ENCODE data around the gene RPH3AL.

Gene RPH3AL

GRCh38 chr17:266219-266618 lies 86.4 kb downstream of the RPH3AL start:
- in situ Hi-C loops (cut with MboI; ENCODE audit: low sequenced_read_pairs) = no loop called here

GRCh38 chr17:265718-266117 lies 86.9 kb downstream of the RPH3AL start:
- in situ Hi-C loops (cut with MboI; ENCODE audit: low sequenced_read_pairs) = no loop called here

- in situ Hi-C loops (cut with MboI; ENCODE audit: low sequenced_read_pairs) = no loop called here
Measured at GRCh38 chr17:263773-264172, 88.8 kb downstream of the RPH3AL start.

GRCh38 chr17:263271-263670 lies 89.3 kb downstream of the RPH3AL start:
- in situ Hi-C loops (cut with MboI; ENCODE audit: low sequenced_read_pairs) = no loop called here

GRCh38 chr17:261635-262034 lies 91.0 kb downstream of the RPH3AL start:
- in situ Hi-C loops (cut with MboI; ENCODE audit: low sequenced_read_pairs) = no loop called here

- in situ Hi-C loops (cut with MboI; ENCODE audit: low sequenced_read_pairs) = no loop called here
Measured at GRCh38 chr17:260944-261343, 91.7 kb downstream of the RPH3AL start.

- in situ Hi-C loops (cut with MboI; ENCODE audit: low sequenced_read_pairs) = no loop called here
Measured at GRCh38 chr17:260031-260791, 92.4 kb downstream of the RPH3AL start.

- in situ Hi-C loops (cut with MboI; ENCODE audit: low sequenced_read_pairs) = no loop called here
Measured at GRCh38 chr17:259341-259976, 93.1 kb downstream of the RPH3AL start.

GRCh38 chr17:258906-259305 lies 93.7 kb downstream of the RPH3AL start:
- in situ Hi-C loops (cut with MboI; ENCODE audit: low sequenced_read_pairs) = no loop called here

- in situ Hi-C loops (cut with MboI; ENCODE audit: low sequenced_read_pairs) = no loop called here
Measured at GRCh38 chr17:258045-258734, 94.4 kb downstream of the RPH3AL start.

- in situ Hi-C loops (cut with MboI; ENCODE audit: low sequenced_read_pairs) = no loop called here
Measured at GRCh38 chr17:253091-253846, 99.3 kb downstream of the RPH3AL start.

GRCh38 chr17:252456-252855 lies 100.2 kb downstream of the RPH3AL start:
- in situ Hi-C loops (cut with MboI; ENCODE audit: low sequenced_read_pairs) = no loop called here

- in situ Hi-C loops (cut with MboI; ENCODE audit: low sequenced_read_pairs) = no loop called here
Measured at GRCh38 chr17:251531-251930, 101.1 kb downstream of the RPH3AL start.

- in situ Hi-C loops (cut with MboI; ENCODE audit: low sequenced_read_pairs) = no loop called here
Measured at GRCh38 chr17:250487-251300, 101.9 kb downstream of the RPH3AL start.

- in situ Hi-C loops (cut with MboI; ENCODE audit: low sequenced_read_pairs) = no loop called here
Measured at GRCh38 chr17:249236-249993, 103.2 kb downstream of the RPH3AL start.

- in situ Hi-C loops (cut with MboI; ENCODE audit: low sequenced_read_pairs) = no loop called here
Measured at GRCh38 chr17:248337-249235, 104.0 kb downstream of the RPH3AL start.

- in situ Hi-C loops (cut with MboI; ENCODE audit: low sequenced_read_pairs) = no loop called here
Measured at GRCh38 chr17:247767-248166, 104.8 kb downstream of the RPH3AL start.

- in situ Hi-C loops (cut with MboI; ENCODE audit: low sequenced_read_pairs) = no loop called here
Measured at GRCh38 chr17:246851-247421, 105.7 kb downstream of the RPH3AL start.

Data from HL-60/S4 (cell line).